Psoas muscle (tissue), 8 donors: ENCODE measurements around the gene CTSZ. TPM values are rescaled to one million over a fixed set of nuclear protein-coding genes. Genes with fewer than 3 reads are reported as not detected.

Source experiments
- ATAC-seq, 4 donors: fragments of 200-7000 bp; cut with Tn5 transposase; one replicate each; pipeline ENCODE4 v1.9.1; 2020; ENCODE audit warnings: moderate library complexity in 3 of 4, mild to moderate bottlenecking in 2 of 4
- DNase-seq, 2 donors: peaks; one replicate each; pipeline ENCODE4 v3.0.0-alpha.2; 2020
- H3K27ac ChIP-seq: fragments of 200-600 bp; one replicate; pipeline ENCODE4 v1.8.0; 2022
- H3K27me3 ChIP-seq, 3 donors: fragments of 200-600 bp in 1 of 3; one replicate each; pipeline versions ENCODE4 v1.6.1 to v1.8.0; 2013 to 2022; ENCODE audit warnings: low read length in 2 of 3, mild to moderate bottlenecking in 2 of 3, moderate library complexity in 1 of 3; ENCODE audit not compliant: insufficient read depth in 3 of 3
- H3K36me3 ChIP-seq, 2 donors: fragments of 200-600 bp in 1 of 2; one replicate each; pipeline versions ENCODE4 v1.6.1 to v1.8.0; 2013 to 2022; ENCODE audit warnings: low read depth in 1 of 2, mild to moderate bottlenecking in 1 of 2, moderate library complexity in 1 of 2; ENCODE audit not compliant: insufficient read depth in 1 of 2
- H3K4me1 ChIP-seq: fragments of 200-600 bp; one replicate; pipeline ENCODE4 v1.8.0; 2022
- H3K4me3 ChIP-seq: fragments of 200-600 bp; one replicate; pipeline ENCODE4 v1.8.0; 2022; ENCODE audit warnings: mild to moderate bottlenecking
- H3K9me3 ChIP-seq: fragments of 200-600 bp; one replicate; pipeline ENCODE4 v1.8.0; 2022
- CTCF ChIP-seq: fragments of 200-600 bp; IDR thresholded peaks from one replicate; pipeline ENCODE4 v1.8.0; 2022; ENCODE audit warnings: antibody characterized with exemption
- WGBS, 3 donors: extraction: QIAGEN DNeasy Blood & Tissue Kit; methylation state at CpG; one replicate each; pipeline versions ENCODE4 v1.1.6 to v1.1.7; 2013; 5-methylcytosine and 5-hydroxymethylcytosine counted together
- intact Hi-C, 2 donors: fragments of 100-400 bp; cut with DNase I; formaldehyde crosslinking; loops; one replicate each; pipeline versions ENCODE4 v1.11.0 to v1.14.2; 2022
- polyA plus RNA-seq, 3 donors: library from polyadenylated mRNA; stranded (reverse); fragments of 200-250 nt; gene quantifications; one replicate each; pipeline ENCODE4 v1.2.3, GENCODE V29; 2013
- total RNA-seq, 4 donors: library from RNA; stranded (reverse); fragmentation: NEBNext Ultra II Directional in 2 of 4; extraction: Animal tissue kit (Norgen Biotek cat#: 25700) in 2 of 4; gene quantifications; one replicate each; pipeline versions ENCODE4 v1.2.1 to v1.2.4, GENCODE V29; 2021 to 2023
- donor health status: healthy with polysubstance abuse.
- donor health status: DM: no; HTN: no; CAD: no; lungs with moderate emphysema.
- donor health status: Bipolar disorder and iron deficiency.
- donor health status: healthy.
- donor health status: DM: yes; HTN: yes; CAD: no.
- donor health status: DM: no; HTN: no; CAD: no.
- donor health status: DM: no; HTN: no; CAD: no.
- donor health status: DM: yes; HTN: yes; CAD: no.

Gene CTSZ
- total and polyA plus RNA-seq, 7 donors, result 38.2 to 50.5 (median 42.4) TPM

DNA sequence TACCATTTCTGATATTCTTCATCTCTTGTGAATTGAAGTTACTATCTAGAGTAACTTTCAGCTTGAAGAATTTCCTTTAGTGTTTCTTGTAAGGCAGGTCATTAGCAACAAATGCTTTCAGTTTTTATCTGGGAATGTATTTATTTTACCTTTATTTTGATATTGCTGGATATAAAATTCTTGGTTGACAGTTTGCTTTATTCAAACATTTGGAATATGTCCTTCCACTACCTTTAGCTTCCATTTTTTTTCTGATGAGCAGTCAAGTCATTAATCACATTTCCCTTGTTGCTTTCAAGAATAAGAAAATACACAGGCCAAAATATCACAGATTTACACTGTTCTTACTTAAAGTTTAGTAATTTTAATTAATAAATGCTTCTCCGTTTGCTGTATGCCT, 31.7 kb downstream of the CTSZ start:
- DNase-seq (no peak), ATAC-seq (no peak)
- H3K27ac ChIP-seq, result no peak overlapping the region
- no peaks in the 10 kb centered on the region for H3K4me1 ChIP-seq
- no peak for TF ChIP-seq CTCF
- intact Hi-C loops, result no loop called here
- H3K4me3 ChIP-seq, result no peak overlapping the region
- peaks cover 4% of the 10 kb centered on the region for H3K9me3 ChIP-seq
- no peaks in the 10 kb centered on the region for H3K36me3 ChIP-seq
- WGBS, 3 donors, result 95 to 100% (median 99%) methylated on average over 1 of the region's 1 CpG
- no peaks in the 10 kb centered on the region for H3K27me3 ChIP-seq

- no peaks in the 10 kb centered on the region for H3K36me3 ChIP-seq
- H3K9me3 ChIP-seq, result peaks cover 14% of the 10 kb centered on the region
- 88 to 89% (median 88%) methylated on average over 3 of the region's 3 CpGs for WGBS, 3 donors
- DNase-seq (no peak), ATAC-seq (no peak)
- H3K27ac ChIP-seq, result no peak overlapping the region
- no peaks in the 10 kb centered on the region for H3K4me1 ChIP-seq
- H3K4me3 ChIP-seq, result no peak overlapping the region
- no peaks in the 10 kb centered on the region for H3K27me3 ChIP-seq
- TF ChIP-seq CTCF, result no peak
- intact Hi-C loops, result no loop called here
These were observed 33.2 kb downstream of the CTSZ start for GRCh38 chr20:58973866-58974265.

GRCh38 chr20:58973179-58973578, 33.9 kb downstream of the CTSZ start:
- H3K9me3 ChIP-seq, result peaks cover 15% of the 10 kb centered on the region
- H3K27ac ChIP-seq, result no peak overlapping the region
- intact Hi-C loops, result no loop called here
- 73 to 77% (median 73%) methylated on average over 4 of the region's 4 CpGs for WGBS, 3 donors
- H3K4me1 ChIP-seq, result no peaks in the 10 kb centered on the region
- ATAC-seq (no peak), DNase-seq (no peak)
- H3K27me3 ChIP-seq, result no peaks in the 10 kb centered on the region
- H3K4me3 ChIP-seq, result no peak overlapping the region
- no peaks in the 10 kb centered on the region for H3K36me3 ChIP-seq
- no peak for TF ChIP-seq CTCF

GRCh38 chr20:58971429-58971828, 35.6 kb downstream of the CTSZ start:
- no peak for ATAC-seq
- peaks cover 15% of the 10 kb centered on the region for H3K9me3 ChIP-seq
- H3K4me3 ChIP-seq, result no peak overlapping the region
- no peaks in the 10 kb centered on the region for H3K4me1 ChIP-seq
- no peaks in the 10 kb centered on the region for H3K27me3 ChIP-seq
- no peak overlapping the region for H3K27ac ChIP-seq
- 81 to 82% (median 81%) methylated on average over 6 of the region's 6 CpGs for WGBS, 3 donors
- no peak for TF ChIP-seq CTCF
- intact Hi-C loops, result no loop called here
- no peaks in the 10 kb centered on the region for H3K36me3 ChIP-seq
- DNase-seq, result no peak

DNA sequence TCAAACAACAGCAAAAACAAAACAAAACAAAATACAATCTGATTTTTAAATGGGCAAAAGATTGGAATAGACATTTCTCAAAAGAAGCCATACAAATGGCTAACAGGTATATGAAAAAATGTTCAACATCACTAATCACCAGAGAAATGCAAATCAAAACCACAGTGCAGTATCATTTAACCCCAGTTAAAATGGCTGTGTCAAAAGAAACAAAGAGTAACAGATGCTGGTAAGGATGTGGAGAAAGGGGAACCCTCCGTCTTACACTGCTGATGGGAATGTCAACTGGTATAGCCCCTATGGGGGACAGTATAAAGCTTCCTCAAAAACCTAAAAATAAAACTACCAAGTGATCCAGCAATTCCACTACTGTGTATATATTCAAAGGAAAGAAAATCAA, 36.9 kb downstream of the CTSZ start:
- no peak for TF ChIP-seq CTCF
- DNase-seq (no peak), ATAC-seq (no peak)
- no peaks in the 10 kb centered on the region for H3K4me1 ChIP-seq
- no peak overlapping the region for H3K27ac ChIP-seq
- peaks cover 11% of the 10 kb centered on the region for H3K9me3 ChIP-seq
- H3K36me3 ChIP-seq, result no peaks in the 10 kb centered on the region
- WGBS, 3 donors, result 71 to 78% (median 72%) methylated on average over 1 of the region's 1 CpG
- intact Hi-C loops, result no loop called here
- H3K4me3 ChIP-seq, result no peak overlapping the region
- H3K27me3 ChIP-seq, result no peaks in the 10 kb centered on the region
